H1 (cell line): ENCODE measurements around the gene HEBP2. TPM values are rescaled to one million over a fixed set of nuclear protein-coding genes. Genes with fewer than 3 reads are reported as not detected.

Source experiments
- CEBPB ChIP-seq: IDR thresholded peaks from 2 replicates; pipeline ENCODE4 v1.6.1; 2012; ENCODE audit warnings: low read depth, low read length
- CHD2 ChIP-seq: IDR thresholded peaks from 2 replicates; pipeline ENCODE4 v1.6.1; 2012; ENCODE audit warnings: low read length, improper control_type of control experiment
- HDAC6 ChIP-seq: IDR thresholded peaks from one replicate; pipeline ENCODE4 v1.7.1; 2012; ENCODE audit warnings: low read depth, mild to moderate bottlenecking, inconsistent platforms, low read length, moderate library complexity
- NRF1 ChIP-seq: IDR thresholded peaks from 2 replicates; pipeline ENCODE4 v1.6.1; 2011; ENCODE audit warnings: mild to moderate bottlenecking, low read depth, low read length, improper control_type of control experiment
- PHF8 ChIP-seq: fragments of 200-600 bp; sonication (generic); conservative IDR thresholded peaks from 2 replicates; pipeline ENCODE4 v1.7.1; 2012; ENCODE audit warnings: low read depth, mild to moderate bottlenecking, inconsistent platforms, low read length, moderate library complexity
- SAP30 ChIP-seq: fragments of 300-600 bp; sonication (generic); IDR thresholded peaks from 2 replicates; pipeline ENCODE4 v1.7.1; 2012; ENCODE audit warnings: low read length, moderate library complexity, mild to moderate bottlenecking, inconsistent platforms; ENCODE audit not compliant: insufficient read depth, insufficient replicate concordance
- YY1 ChIP-seq: IDR thresholded peaks from 2 replicates; pipeline ENCODE4 v1.6.1; 2011; ENCODE audit warnings: low read depth, mild to moderate bottlenecking, low read length
- polyA plus RNA-seq, 7 experiments: library from polyadenylated mRNA; depleted of rRNA in 3 of 7; stranded (reverse) in 5 of 7; unstranded in 2 of 7; fragments of >200 nt in 5 of 7; fragments of 200-250 nt in 2 of 7; gene quantifications; 1 replicate in 5 of 7; 2 replicates in 1 of 7; 4 replicates in 1 of 7; pipeline versions ENCODE4 v1.2.1 to v1.2.3, GENCODE V29; 2011 to 2013; ENCODE audit warnings: missing spikeins in 2 of 7, mixed read lengths in 2 of 7
- total RNA-seq: library from RNA; stranded (reverse); fragmentation: NEBNext Ultra II Directional; extraction: Animal tissue kit (Norgen Biotek cat#: 25700); gene quantifications from 2 replicates; pipeline ENCODE4 v1.2.1, GENCODE V29; 2021

The HEBP2 gene
- total and polyA plus RNA-seq, 2 of the 8 experiments (the other 6 are each of a cell fraction or from before 2014, with no cell fraction given) = 6.5 to 37.9 TPM

DNA sequence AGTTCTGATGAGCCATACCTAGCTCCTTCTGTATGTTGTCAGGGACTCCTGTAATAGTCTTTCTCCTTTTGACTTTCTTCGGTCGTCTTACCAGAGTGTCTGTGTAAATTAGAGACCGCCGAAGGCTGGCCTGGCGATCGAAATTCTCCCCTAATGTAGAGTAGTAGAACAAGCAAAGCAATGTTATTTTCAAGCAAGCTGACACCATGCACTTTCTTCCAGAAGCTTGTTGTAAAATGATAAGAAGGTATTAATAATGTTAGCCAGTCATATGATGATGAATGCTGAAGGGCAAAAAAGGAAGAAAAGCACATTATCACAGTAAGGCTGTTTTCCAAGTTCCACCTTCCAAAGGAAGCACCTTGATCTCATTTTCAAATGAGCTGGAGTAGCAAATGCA, 37.9 kb downstream of the HEBP2 start (continued):
- TF ChIP-seq HDAC6 (no peak), NRF1 (no peak), YY1 (no peak), CEBPB (no peak), SAP30 (no peak), PHF8 (no peak), CHD2 (no peak)
- TF ChIP-seq, all 59 proteins: peak for 0
